ENCODE data around the gene FAT1.

Gene FAT1

GRCh38 chr4:186680641-186681040 lies 43.0 kb downstream of the FAT1 start:
- TF ChIP-seq CTCF (IDR thresholded peaks at IDR 0.05; ENCODE audit: insufficient read depth, low read depth, low read length, missing control alignments), result no peak
- DNase-seq (ENCODE audit: low read depth), result no peak
- no peak overlapping the region for H3K4me3 ChIP-seq (ENCODE audit: low read length)

- peak; percentile 83 for DNase-seq (ENCODE audit: low read depth)
- no peak for TF ChIP-seq CTCF (IDR thresholded peaks at IDR 0.05; ENCODE audit: insufficient read depth, low read depth, low read length, missing control alignments)
- H3K4me3 ChIP-seq (ENCODE audit: low read length), result no peak overlapping the region
Observed at GRCh38 chr4:186676531-186677161, 47.0 kb downstream of the FAT1 start.

- no peak for TF ChIP-seq CTCF (IDR thresholded peaks at IDR 0.05; ENCODE audit: insufficient read depth, low read depth, low read length, missing control alignments)
- no peak overlapping the region for H3K4me3 ChIP-seq (ENCODE audit: low read length)
- no peak for DNase-seq (ENCODE audit: low read depth)
Observed at GRCh38 chr4:186669735-186670134, 53.9 kb downstream of the FAT1 start.

GRCh38 chr4:186669159-186669731 lies 54.4 kb downstream of the FAT1 start:
- TF ChIP-seq CTCF (IDR thresholded peaks at IDR 0.05; ENCODE audit: insufficient read depth, low read depth, low read length, missing control alignments), result peak; percentile 37
- no peak overlapping the region for H3K4me3 ChIP-seq (ENCODE audit: low read length)
- peak; percentile 61 for DNase-seq (ENCODE audit: low read depth)

GRCh38 chr4:186666750-186667149 lies 56.9 kb downstream of the FAT1 start:
- peak; percentile 66 for DNase-seq (ENCODE audit: low read depth)
- no peak overlapping the region for H3K4me3 ChIP-seq (ENCODE audit: low read length)
- no peak for TF ChIP-seq CTCF (IDR thresholded peaks at IDR 0.05; ENCODE audit: insufficient read depth, low read depth, low read length, missing control alignments)

GRCh38 chr4:186666252-186666651 lies 57.4 kb downstream of the FAT1 start:
- TF ChIP-seq CTCF (IDR thresholded peaks at IDR 0.05; ENCODE audit: insufficient read depth, low read depth, low read length, missing control alignments), result no peak
- DNase-seq (ENCODE audit: low read depth), result no peak
- H3K4me3 ChIP-seq (ENCODE audit: low read length), result no peak overlapping the region

GRCh38 chr4:186660403-186660802 lies 63.3 kb downstream of the FAT1 start:
- DNase-seq (ENCODE audit: low read depth), result no peak
- no peak for TF ChIP-seq CTCF (IDR thresholded peaks at IDR 0.05; ENCODE audit: insufficient read depth, low read depth, low read length, missing control alignments)
- no peak overlapping the region for H3K4me3 ChIP-seq (ENCODE audit: low read length)

All from epithelial cell of esophagus (primary cell).